ENCODE data around the gene ZNF530. TPM values are rescaled to one million over a fixed set of nuclear protein-coding genes. Genes with fewer than 3 reads are reported as not detected.
A peak's percentile ranks its signal among the peaks of the same experiment; 100 is the strongest.

ZNF530 gene
- polyA plus RNA-seq, 1 experiment = 1.7 TPM

GRCh38 chr19:57615346-57615745 lies 15.7 kb downstream of the ZNF530 start:
- ChIA-PET CTCF (no interaction called here), POLR2A (no interaction called here)
- peaks cover 20% of the 10 kb centered on the region for H3K36me3 ChIP-seq (ENCODE audit: control insufficient read depth, insufficient read depth, low read length)
- no peak for TF ChIP-seq CTCF (IDR thresholded peaks at IDR 0.05; ENCODE audit: insufficient read depth, low read depth, low read length)
- no peak for DNase-seq (ENCODE audit: low read depth)
- peak overlapping the region; percentile 90; the same call in 1 of the 2 replicates for H3K4me3 ChIP-seq (ENCODE audit: low read depth, low read length)
- no peaks in the 10 kb centered on the region for H3K27me3 ChIP-seq (ENCODE audit: control insufficient read depth, insufficient read depth, low read length)

DNA sequence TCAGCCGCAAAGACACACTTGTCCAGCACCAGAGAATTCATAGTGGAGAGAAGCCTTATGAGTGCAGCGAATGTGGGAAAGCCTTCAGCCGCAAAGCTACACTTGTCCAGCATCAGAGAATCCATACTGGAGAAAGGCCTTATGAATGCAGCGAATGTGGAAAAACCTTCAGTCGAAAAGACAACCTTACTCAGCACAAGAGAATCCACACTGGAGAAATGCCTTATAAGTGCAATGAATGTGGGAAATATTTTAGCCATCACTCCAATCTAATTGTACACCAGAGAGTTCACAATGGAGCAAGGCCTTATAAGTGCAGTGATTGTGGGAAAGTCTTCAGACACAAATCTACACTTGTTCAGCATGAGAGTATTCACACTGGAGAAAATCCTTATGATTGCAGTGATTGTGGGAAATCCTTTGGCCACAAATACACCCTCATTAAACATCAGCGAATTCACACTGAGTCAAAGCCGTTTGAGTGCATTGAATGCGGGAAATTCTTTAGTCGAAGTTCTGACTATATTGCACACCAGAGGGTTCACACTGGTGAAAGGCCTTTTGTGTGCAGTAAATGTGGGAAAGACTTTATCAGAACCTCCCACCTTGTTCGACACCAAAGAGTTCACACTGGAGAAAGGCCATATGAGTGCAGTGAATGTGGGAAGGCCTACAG lies 21.1 kb downstream of the ZNF530 start:
- H3K36me3 ChIP-seq (ENCODE audit: control insufficient read depth, insufficient read depth, low read length) = peaks cover 33% of the 10 kb centered on the region
- H3K4me3 ChIP-seq (ENCODE audit: low read depth, low read length) = no peak overlapping the region
- TF ChIP-seq CTCF (IDR thresholded peaks at IDR 0.05; ENCODE audit: insufficient read depth, low read depth, low read length) = no peak
- ChIA-PET POLR2A (no interaction called here), CTCF (no interaction called here)
- no peaks in the 10 kb centered on the region for H3K27me3 ChIP-seq (ENCODE audit: control insufficient read depth, insufficient read depth, low read length)
- DNase-seq (ENCODE audit: low read depth) = no peak

DNA sequence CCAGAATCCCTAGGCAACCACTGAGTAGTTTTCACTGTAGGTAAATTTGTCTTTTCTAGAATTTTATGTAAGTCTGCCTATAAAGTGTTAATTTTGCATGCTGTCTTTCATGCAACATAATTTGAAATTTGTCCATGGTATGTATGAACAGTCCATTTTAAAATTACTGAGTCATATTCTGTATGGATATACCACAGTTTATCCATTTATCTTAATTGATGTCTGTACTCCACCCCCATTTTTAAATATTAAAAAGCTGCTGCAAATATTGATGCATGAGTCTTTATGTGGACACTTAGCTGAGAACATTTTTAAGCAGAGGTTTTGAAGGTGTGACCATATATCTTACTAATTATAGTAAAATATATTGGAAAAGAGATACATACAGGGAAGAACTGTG lies 23.4 kb downstream of the ZNF530 start:
- Histone ChIP-seq H3K4me3 (ENCODE audit: low read depth, low read length) (no peak overlapping the region), H3K36me3 (ENCODE audit: control insufficient read depth, insufficient read depth, low read length) (peaks cover 26% of the 10 kb centered on the region), H3K27me3 (ENCODE audit: control insufficient read depth, insufficient read depth, low read length) (no peaks in the 10 kb centered on the region)
- CTCF ChIA-PET = no interaction called here
- POLR2A ChIA-PET = no interaction called here
- no peak for DNase-seq (ENCODE audit: low read depth)
- TF ChIP-seq CTCF (IDR thresholded peaks at IDR 0.05; ENCODE audit: insufficient read depth, low read depth, low read length) = no peak

DNA sequence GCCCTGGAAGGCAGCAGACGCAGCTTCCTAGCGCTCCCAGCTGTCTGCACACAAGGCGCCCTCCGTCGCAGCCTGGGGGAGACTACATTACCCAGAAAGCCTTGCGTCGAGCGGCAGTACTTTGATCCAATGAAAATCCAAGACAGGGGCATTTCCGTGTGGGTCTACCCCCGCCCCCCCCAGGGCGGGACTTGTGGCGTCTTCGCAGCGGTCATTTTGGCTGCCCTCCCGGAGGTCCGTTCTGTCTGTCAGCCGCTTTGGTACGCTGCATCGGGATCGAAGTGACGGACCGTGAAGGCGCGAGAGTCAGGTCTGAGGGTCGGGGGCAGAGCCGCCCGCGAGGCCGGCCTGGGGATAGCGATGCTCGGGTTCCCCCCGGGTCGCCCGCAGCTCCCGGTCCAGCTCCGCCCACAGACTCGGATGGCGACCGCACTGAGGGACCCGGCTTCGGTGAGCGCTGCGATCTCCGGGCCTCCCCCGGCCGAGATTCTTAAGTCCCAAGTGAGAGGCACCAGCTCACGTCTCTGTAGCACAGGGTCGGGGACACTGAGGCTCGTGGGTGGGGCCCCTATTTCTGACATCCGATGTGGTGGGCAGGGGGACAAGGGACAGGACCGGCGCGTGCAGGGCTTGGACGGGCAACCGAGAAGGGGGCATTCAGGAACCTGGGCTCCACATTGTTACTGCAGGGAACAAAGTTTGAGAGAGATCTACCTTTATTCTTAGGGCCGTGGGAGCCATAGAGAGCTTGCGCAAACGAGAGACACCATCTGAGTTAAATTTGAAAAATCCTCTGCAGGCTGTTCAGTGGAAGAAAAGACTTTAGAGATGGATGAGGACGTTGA lies 33.5 kb downstream of the ZNF530 start, which contains the start of gene ZNF211:
Gene ZNF211, plus strand, starts transcription at position 182 of the 845 bp plus-strand sequence. Its CDS starts 179 bp downstream, at position 361.
- Histone ChIP-seq H3K27me3 (ENCODE audit: control insufficient read depth, insufficient read depth, low read length) (no peaks in the 10 kb centered on the region), H3K36me3 (ENCODE audit: control insufficient read depth, insufficient read depth, low read length) (peaks cover 4% of the 10 kb centered on the region), H3K4me3 (ENCODE audit: low read depth, low read length) (peak within 1 kb of the TSS; percentile 81)
- POLR2A ChIA-PET = interaction anchor here (0.6 kb wide), 1 partner anchor 10 kb away, joined by 6 read pairs; no protein-coding TSS in a partner anchor
- TF ChIP-seq CTCF (IDR thresholded peaks at IDR 0.05; ENCODE audit: insufficient read depth, low read depth, low read length) = no peak
- DNase-seq (ENCODE audit: low read depth) = peak; percentile 55
- CTCF ChIA-PET = interaction anchor here (0.6 to 0.7 kb wide), 2 partner anchors 9 to 15 kb away, joined by 3 read pairs; no protein-coding TSS in a partner anchor

DNA sequence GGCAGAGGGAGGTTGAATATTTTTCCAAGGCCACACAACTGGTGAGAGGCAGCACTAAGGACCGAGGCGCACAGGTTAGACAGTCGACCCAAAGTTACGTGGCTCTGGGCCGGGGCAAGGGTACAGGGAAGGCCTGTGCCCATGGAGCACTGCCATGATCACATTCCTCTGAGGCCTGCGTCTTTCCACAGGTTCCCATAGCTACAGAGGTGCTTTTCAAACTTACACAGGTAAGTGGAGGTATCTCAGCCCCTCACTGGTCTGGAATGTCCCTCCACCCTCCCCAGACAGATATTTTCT lies 34.1 kb downstream of the ZNF530 start:
- CTCF ChIA-PET = interaction anchor here (0.6 kb wide), 1 partner anchor 9 kb away, joined by 3 read pairs; no protein-coding TSS in a partner anchor

More for the DNA sequence above, 34.1 kb downstream of the ZNF530 start:
- H3K27me3 ChIP-seq (ENCODE audit: control insufficient read depth, insufficient read depth, low read length) = no peaks in the 10 kb centered on the region
- POLR2A ChIA-PET = no interaction called here
- TF ChIP-seq CTCF (IDR thresholded peaks at IDR 0.05; ENCODE audit: insufficient read depth, low read depth, low read length) = no peak
- DNase-seq (ENCODE audit: low read depth) = no peak
- peaks cover 4% of the 10 kb centered on the region for H3K36me3 ChIP-seq (ENCODE audit: control insufficient read depth, insufficient read depth, low read length)
- H3K4me3 ChIP-seq (ENCODE audit: low read depth, low read length) = peak overlapping the region; percentile 81

All from BJ (cell line).